Measurements from ENCODE around the gene TMEM52. TPM values are rescaled to one million over a fixed set of nuclear protein-coding genes. Genes with fewer than 3 reads are reported as not detected.

The TMEM52 gene
- total RNA-seq, 4 donors from 2014 or later, result 1.7 TPM; not detected in 3

DNA sequence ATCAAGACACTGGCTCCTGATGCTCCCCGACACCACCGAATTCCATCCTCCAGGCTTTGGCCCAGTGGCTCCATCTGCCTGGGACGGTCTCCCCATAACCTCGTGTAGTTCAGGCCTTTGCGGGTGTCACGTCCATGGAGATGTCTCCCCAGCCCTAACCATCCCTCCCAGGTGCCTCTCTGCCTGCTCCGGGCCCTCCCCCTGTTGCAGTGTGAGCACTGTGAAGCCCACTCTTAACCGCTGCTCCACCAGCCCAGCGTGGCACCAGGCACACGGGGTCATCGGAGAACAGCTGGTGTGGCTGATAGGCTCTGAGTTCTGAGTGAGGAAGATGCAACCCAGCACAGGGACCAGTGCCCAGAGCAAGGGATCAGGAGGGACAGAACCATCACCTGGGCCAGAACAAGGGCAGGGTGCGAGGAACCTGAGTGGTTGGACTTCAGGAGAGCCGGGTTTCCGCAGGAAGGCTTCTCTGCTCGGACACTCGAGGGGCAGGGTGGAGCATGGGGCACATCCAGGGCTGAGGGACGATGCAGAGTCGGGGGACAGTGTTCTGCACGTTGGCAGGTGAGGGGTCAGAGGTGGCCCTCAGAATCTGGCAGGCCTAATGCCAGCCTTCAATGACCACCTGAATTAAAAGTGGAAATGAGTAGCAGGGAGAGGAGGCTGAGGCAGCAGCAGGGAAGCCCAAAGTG lies 25.6 kb downstream of the TMEM52 start:
- H3K4me3 ChIP-seq, result no peak overlapping the region
- H3K9me3 ChIP-seq, result no peaks in the 10 kb centered on the region
- no peak for DNase-seq
- H3K36me3 ChIP-seq, result no peaks in the 10 kb centered on the region
- intact Hi-C loops (cut with DNase I; ENCODE audit: low total_unique reads), result no loop called here
- H3K27ac ChIP-seq, result no peak overlapping the region
- TF ChIP-seq, protein P1, sequence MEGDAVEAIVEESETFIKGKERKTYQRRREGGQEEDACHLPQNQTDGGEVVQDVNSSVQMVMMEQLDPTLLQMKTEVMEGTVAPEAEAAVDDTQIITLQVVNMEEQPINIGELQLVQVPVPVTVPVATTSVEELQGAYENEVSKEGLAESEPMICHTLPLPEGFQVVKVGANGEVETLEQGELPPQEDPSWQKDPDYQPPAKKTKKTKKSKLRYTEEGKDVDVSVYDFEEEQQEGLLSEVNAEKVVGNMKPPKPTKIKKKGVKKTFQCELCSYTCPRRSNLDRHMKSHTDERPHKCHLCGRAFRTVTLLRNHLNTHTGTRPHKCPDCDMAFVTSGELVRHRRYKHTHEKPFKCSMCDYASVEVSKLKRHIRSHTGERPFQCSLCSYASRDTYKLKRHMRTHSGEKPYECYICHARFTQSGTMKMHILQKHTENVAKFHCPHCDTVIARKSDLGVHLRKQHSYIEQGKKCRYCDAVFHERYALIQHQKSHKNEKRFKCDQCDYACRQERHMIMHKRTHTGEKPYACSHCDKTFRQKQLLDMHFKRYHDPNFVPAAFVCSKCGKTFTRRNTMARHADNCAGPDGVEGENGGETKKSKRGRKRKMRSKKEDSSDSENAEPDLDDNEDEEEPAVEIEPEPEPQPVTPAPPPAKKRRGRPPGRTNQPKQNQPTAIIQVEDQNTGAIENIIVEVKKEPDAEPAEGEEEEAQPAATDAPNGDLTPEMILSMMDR (IDR thresholded peaks at IDR 0.05), result no peak
- TF ChIP-seq POLR2A (IDR thresholded peaks at IDR 0.05), result no peak
- no peaks in the 10 kb centered on the region for H3K27me3 ChIP-seq
- H3K4me1 ChIP-seq, result peaks cover 5 to 19% of the 10 kb centered on the region in 2 donors

DNA sequence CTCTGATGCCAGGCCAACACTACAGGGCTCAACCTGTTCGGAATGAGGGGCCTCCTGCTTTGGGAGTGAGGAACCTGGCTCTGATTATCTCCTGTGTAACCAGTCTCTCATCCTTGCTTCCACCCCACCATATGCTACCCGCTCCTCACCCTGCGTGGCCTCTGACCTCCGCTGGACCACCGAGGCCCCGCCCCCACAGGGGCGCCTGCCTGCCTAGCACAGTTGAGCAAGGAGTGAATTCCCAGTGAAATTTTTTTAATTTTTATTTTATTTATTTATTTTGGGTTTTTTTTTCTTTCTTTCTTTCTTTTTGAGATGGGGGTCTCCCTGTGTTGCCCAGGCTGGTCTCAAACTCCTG lies 26.3 kb downstream of the TMEM52 start:
- intact Hi-C loops (cut with DNase I; ENCODE audit: low total_unique reads), result no loop called here
- DNase-seq, result no peak
- H3K27me3 ChIP-seq, result no peaks in the 10 kb centered on the region
- H3K27ac ChIP-seq, result peak overlapping the region; percentile 97 to 99
- TF ChIP-seq, protein P1 (IDR thresholded peaks at IDR 0.05), result no peak
- TF ChIP-seq POLR2A (IDR thresholded peaks at IDR 0.05), result no peak
- no peak overlapping the region for H3K4me3 ChIP-seq
- no peaks in the 10 kb centered on the region for H3K36me3 ChIP-seq
- peaks cover 5 to 19% of the 10 kb centered on the region in 2 donors for H3K4me1 ChIP-seq
- H3K9me3 ChIP-seq, result no peaks in the 10 kb centered on the region

DNA sequence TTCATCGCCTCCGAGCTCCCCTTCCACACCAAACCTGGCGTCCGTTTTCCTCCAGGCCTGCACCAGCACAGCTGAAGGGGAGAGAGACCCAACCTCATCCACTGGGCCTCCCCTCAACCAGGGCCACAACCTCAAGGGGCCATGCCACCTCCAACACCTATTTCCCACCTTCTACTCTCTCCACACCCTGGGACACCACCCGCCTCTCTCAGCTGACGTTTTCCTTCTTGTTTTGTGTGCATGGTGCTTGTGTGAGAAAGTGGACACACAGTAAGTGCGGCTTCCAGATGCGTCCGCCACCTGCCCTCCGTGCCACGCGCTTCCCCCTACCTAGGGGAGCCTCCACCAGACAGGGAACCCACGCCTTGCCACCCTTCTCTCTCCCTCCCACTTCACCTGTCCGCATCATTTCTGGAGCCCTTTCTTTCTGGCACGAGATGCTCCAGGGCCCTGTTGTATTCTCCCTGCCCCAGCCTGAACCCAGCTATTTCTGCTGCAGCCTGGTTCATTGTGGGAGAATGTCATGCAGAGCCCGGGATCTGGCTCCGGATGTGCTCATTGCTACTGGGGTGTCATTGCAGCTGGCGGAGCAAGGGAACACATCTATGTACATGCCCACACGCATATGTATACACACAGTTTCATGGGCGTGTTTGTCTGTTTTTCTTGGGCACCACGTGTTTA lies 26.9 kb downstream of the TMEM52 start:
- intact Hi-C loops (cut with DNase I; ENCODE audit: low total_unique reads), result no loop called here
- Histone ChIP-seq H3K4me3 (peak overlapping the region; percentile 74 to 93), H3K36me3 (no peaks in the 10 kb centered on the region), H3K27ac (peak overlapping the region; percentile 97 to 99), H3K9me3 (no peaks in the 10 kb centered on the region), H3K4me1 (peaks cover 9 to 19% of the 10 kb centered on the region in 2 donors), H3K27me3 (no peaks in the 10 kb centered on the region)
- no peak for TF ChIP-seq POLR2A (IDR thresholded peaks at IDR 0.05)
- TF ChIP-seq, protein P1 (IDR thresholded peaks at IDR 0.05), result no peak
- no peak for DNase-seq

DNA sequence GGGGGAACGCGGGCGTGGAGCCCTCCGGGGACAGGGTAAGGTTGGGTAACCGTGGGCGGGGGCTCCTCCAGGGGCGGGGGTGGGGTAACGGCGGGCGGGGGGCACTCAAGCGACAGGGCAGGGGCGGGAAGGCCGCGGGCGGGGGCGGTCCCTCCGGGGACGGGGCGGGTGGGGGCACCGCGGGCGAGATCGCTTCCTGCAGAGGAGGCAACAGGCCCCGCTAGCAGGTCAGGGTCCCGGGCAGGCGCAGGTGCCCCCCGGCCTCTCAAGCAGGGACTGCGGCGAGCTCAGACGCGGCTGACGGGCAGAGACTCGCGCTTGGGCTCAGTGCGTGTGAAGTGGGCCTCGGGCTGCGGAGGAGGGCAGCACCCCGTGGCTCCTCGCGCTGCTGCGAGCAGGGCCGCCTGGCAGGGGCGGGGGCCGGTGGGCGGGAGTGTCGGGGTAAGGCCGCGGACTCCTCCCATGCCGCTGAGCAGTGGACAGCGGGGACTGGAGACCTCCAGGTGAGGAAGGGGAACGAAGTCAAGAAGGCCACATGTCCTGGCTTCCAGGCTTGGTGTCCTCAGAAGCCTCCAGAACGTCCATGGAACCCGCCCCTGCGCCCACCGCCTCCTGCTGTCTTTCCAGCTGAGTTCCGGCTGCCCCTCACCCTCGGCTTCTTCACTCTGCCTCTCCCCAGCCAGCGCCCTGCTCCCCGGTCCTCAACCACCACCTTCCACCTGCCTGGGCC lies 27.6 kb downstream of the TMEM52 start:
- TF ChIP-seq, protein P1 (IDR thresholded peaks at IDR 0.05), result no peak
- peak in 1 of 2 donors; percentile 22 for TF ChIP-seq POLR2A (IDR thresholded peaks at IDR 0.05)
- intact Hi-C loops (cut with DNase I; ENCODE audit: low total_unique reads), result no loop called here
- DNase-seq, result peak; percentile 71 to 76

More for the DNA sequence above, 27.6 kb downstream of the TMEM52 start:
- Histone ChIP-seq H3K9me3 (no peaks in the 10 kb centered on the region), H3K4me3 (peak overlapping the region; percentile 74 to 93), H3K36me3 (no peaks in the 10 kb centered on the region), H3K27me3 (no peaks in the 10 kb centered on the region), H3K4me1 (peaks cover 10 to 19% of the 10 kb centered on the region in 2 donors), H3K27ac (peak overlapping the region; percentile 97 to 99)
